Activated CD4-positive, alpha-beta T cell treated with anti-CD3 and anti-CD28 coated beads for 24 hours (primary cell): ENCODE data around the gene MTUS2.
A peak's percentile ranks its signal among the peaks of the same experiment; 100 is the strongest.

Source experiments
- DNase-seq, 2 donors: peaks; one replicate each; pipeline ENCODE4 v3.0.0-alpha.2; 2020; ENCODE audit warnings: low read depth in 2 of 2

Gene MTUS2

GRCh38 chr13:28820099-28821051 is at the start of gene MTUS2:
Gene MTUS2 (plus strand): TSS chr13:28820339.
- peak in 1 of 2 donors; percentile 6 for DNase-seq

- no peak for DNase-seq
Observed at GRCh38 chr13:28778308-28779215, 41.6 kb upstream of the MTUS2 start.

- no peak for DNase-seq
Observed at GRCh38 chr13:28792992-28793391, 27.1 kb upstream of the MTUS2 start.

GRCh38 chr13:28794396-28794795 is 25.7 kb upstream of the MTUS2 start:
- no peak for DNase-seq

GRCh38 chr13:28796938-28797257 is 23.2 kb upstream of the MTUS2 start:
- DNase-seq: no peak

GRCh38 chr13:28805193-28805819 is 14.8 kb upstream of the MTUS2 start:
- DNase-seq: peak in 1 of 2 donors; percentile 44

- DNase-seq: no peak
Observed at GRCh38 chr13:28817204-28817603, 2.9 kb upstream of the MTUS2 start.

- no peak for DNase-seq
Observed at GRCh38 chr13:28819046-28819730, 951 bp upstream of the MTUS2 start.

- peak; percentile 18 to 43 for DNase-seq
Observed at GRCh38 chr13:28819735-28820098, 422 bp upstream of the MTUS2 start.

- DNase-seq: no peak
Observed at GRCh38 chr13:28822151-28822550, 2.0 kb downstream of the MTUS2 start.

GRCh38 chr13:28822801-28823200 is 2.7 kb downstream of the MTUS2 start:
- DNase-seq: no peak

- no peak for DNase-seq
Observed at GRCh38 chr13:28825379-28825778, 5.2 kb downstream of the MTUS2 start.

GRCh38 chr13:28826368-28826767 is 6.2 kb downstream of the MTUS2 start:
- no peak for DNase-seq

- DNase-seq: no peak
Observed at GRCh38 chr13:28830580-28830979, 10.4 kb downstream of the MTUS2 start.

- DNase-seq: no peak
Observed at GRCh38 chr13:28831117-28831516, 11.0 kb downstream of the MTUS2 start.

GRCh38 chr13:28837111-28837510 is 17.0 kb downstream of the MTUS2 start:
- DNase-seq: no peak

- no peak for DNase-seq
Observed at GRCh38 chr13:28843639-28844038, 23.5 kb downstream of the MTUS2 start.

GRCh38 chr13:28849441-28849840 is 29.3 kb downstream of the MTUS2 start:
- no peak for DNase-seq

- no peak for DNase-seq
Observed at GRCh38 chr13:28850226-28850625, 30.1 kb downstream of the MTUS2 start.

- no peak for DNase-seq
Observed at GRCh38 chr13:28851422-28851821, 31.3 kb downstream of the MTUS2 start.

GRCh38 chr13:28854657-28855056 is 34.5 kb downstream of the MTUS2 start:
- DNase-seq: no peak

GRCh38 chr13:28856287-28856686 is 36.1 kb downstream of the MTUS2 start:
- DNase-seq: no peak
